ENCODE results near the gene PSMD1. TPM values are rescaled to one million over a fixed set of nuclear protein-coding genes. Genes with fewer than 3 reads are reported as not detected.

Gene PSMD1
- total RNA-seq (2014; rRNA removed; shearing (Covaris generic)) (148 and 180 TPM in 2 replicates), polyA plus RNA-seq (2016; fragmentation: Nextera tagmentation; extraction: Ambion mirVana) (156 and 177 TPM in 2 replicates)
- long read RNA-seq, partial matches to known transcripts = 130 of 136 reads
- long read RNA-seq, other reads (novel, unspliced or antisense) = 4 of 136 reads

DNA sequence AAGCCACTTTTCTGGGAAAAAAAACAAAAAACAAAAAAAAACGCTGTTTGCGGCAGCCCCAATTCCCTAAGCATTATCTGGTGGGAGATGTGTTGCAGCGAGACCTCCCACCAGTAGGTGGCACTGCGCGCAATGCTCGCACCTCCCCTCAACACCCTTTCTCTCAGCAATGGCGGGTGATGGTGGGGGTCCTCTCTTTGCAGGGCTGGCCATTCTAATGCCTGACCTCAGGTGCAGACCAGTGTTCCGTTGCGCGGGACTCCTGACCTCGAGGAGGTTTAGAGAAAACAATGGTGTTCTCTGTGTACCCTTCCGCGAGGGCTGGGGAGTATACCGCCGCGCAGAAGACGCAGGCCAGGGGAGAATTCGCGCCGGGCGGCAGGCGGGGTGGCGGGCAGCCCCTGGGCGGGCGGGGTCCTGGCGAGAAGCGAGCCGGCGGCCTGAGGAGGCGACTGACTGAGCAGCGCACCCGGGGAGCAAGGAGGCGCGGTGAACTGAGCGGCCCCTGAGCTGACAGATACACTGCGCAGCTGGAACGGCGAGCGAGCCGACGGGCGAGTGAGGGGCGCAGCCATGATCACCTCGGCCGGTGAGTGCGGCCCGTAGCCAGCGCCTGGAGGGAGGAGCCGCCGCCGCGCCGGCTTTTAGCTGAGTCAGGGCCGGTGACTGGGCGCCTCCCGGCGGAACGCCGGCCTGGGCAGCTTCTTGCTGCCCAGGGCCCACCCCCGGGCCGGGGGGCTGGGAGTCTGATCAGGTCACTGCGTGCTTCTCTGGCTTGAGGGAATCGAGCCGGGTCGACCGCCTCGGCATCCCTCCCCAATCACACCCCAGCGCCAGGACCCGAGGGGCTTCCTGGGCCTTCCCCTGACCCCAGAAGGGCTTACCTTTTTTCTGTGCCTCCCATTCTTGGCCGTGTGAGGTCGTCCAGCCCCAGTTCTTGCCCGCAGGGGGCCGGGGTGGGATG, at the start of gene PSMD1:
Gene PSMD1 (plus strand): TSS at position 415 of the 964 bp plus-strand sequence. CDS start 159 bp downstream, at position 574.
- peaks cover 8% of the 10 kb centered on the region; the same call in 2 of the 3 replicates for H3K36me3 Mint-ChIP-seq (ENCODE audit: low read depth)
- peaks cover 17% of the 10 kb centered on the region for H3K27me3 Mint-ChIP-seq (ENCODE audit: insufficient read depth, low read depth, poor library complexity)

More for the DNA sequence above, at the start of gene PSMD1:
- peak within 1 kb of the TSS; percentile 93 for H3K4me3 Mint-ChIP-seq
- Histone ChIP-seq H3K36me3 (ENCODE audit: insufficient read depth) (peaks cover 2% of the 10 kb centered on the region; the same call in 1 of the 2 replicates), H4K20me1 (replicated peaks; ENCODE audit: insufficient read depth) (peaks cover 39% of the 10 kb centered on the region), H3K4me3 (peak within 1 kb of the TSS; percentile 97), H3K4me2 (peak within 1 kb of the TSS; percentile 97), H3K4me1 (ENCODE audit: insufficient read depth) (peaks cover 19% of the 10 kb centered on the region), H3K27me3 (ENCODE audit: insufficient read depth) (peaks cover 17% of the 10 kb centered on the region), H3F3A (replicated peaks; ENCODE audit: low read depth) (no peaks in the 10 kb centered on the region), H3K79me2 (replicated peaks; ENCODE audit: insufficient read depth) (peaks cover 49% of the 10 kb centered on the region), H2AFZ (peak within 1 kb of the TSS; percentile 4; the same call in 1 of the 2 replicates), H3K27ac (ENCODE audit: low read depth) (peak within 1 kb of the TSS; percentile 70), H3K9me2 (ENCODE audit: insufficient read depth) (no peaks in the 10 kb centered on the region)
- ATAC-seq = peak; percentile 78
- TF ChIP-seq CREB1 (CRISPR knock-in tag; IDR thresholded peaks at IDR 0.05; ENCODE audit: low read depth) = peak; percentile 37; the same call in 1 of the 2 replicates
- TF ChIP-seq, protein P1, sequence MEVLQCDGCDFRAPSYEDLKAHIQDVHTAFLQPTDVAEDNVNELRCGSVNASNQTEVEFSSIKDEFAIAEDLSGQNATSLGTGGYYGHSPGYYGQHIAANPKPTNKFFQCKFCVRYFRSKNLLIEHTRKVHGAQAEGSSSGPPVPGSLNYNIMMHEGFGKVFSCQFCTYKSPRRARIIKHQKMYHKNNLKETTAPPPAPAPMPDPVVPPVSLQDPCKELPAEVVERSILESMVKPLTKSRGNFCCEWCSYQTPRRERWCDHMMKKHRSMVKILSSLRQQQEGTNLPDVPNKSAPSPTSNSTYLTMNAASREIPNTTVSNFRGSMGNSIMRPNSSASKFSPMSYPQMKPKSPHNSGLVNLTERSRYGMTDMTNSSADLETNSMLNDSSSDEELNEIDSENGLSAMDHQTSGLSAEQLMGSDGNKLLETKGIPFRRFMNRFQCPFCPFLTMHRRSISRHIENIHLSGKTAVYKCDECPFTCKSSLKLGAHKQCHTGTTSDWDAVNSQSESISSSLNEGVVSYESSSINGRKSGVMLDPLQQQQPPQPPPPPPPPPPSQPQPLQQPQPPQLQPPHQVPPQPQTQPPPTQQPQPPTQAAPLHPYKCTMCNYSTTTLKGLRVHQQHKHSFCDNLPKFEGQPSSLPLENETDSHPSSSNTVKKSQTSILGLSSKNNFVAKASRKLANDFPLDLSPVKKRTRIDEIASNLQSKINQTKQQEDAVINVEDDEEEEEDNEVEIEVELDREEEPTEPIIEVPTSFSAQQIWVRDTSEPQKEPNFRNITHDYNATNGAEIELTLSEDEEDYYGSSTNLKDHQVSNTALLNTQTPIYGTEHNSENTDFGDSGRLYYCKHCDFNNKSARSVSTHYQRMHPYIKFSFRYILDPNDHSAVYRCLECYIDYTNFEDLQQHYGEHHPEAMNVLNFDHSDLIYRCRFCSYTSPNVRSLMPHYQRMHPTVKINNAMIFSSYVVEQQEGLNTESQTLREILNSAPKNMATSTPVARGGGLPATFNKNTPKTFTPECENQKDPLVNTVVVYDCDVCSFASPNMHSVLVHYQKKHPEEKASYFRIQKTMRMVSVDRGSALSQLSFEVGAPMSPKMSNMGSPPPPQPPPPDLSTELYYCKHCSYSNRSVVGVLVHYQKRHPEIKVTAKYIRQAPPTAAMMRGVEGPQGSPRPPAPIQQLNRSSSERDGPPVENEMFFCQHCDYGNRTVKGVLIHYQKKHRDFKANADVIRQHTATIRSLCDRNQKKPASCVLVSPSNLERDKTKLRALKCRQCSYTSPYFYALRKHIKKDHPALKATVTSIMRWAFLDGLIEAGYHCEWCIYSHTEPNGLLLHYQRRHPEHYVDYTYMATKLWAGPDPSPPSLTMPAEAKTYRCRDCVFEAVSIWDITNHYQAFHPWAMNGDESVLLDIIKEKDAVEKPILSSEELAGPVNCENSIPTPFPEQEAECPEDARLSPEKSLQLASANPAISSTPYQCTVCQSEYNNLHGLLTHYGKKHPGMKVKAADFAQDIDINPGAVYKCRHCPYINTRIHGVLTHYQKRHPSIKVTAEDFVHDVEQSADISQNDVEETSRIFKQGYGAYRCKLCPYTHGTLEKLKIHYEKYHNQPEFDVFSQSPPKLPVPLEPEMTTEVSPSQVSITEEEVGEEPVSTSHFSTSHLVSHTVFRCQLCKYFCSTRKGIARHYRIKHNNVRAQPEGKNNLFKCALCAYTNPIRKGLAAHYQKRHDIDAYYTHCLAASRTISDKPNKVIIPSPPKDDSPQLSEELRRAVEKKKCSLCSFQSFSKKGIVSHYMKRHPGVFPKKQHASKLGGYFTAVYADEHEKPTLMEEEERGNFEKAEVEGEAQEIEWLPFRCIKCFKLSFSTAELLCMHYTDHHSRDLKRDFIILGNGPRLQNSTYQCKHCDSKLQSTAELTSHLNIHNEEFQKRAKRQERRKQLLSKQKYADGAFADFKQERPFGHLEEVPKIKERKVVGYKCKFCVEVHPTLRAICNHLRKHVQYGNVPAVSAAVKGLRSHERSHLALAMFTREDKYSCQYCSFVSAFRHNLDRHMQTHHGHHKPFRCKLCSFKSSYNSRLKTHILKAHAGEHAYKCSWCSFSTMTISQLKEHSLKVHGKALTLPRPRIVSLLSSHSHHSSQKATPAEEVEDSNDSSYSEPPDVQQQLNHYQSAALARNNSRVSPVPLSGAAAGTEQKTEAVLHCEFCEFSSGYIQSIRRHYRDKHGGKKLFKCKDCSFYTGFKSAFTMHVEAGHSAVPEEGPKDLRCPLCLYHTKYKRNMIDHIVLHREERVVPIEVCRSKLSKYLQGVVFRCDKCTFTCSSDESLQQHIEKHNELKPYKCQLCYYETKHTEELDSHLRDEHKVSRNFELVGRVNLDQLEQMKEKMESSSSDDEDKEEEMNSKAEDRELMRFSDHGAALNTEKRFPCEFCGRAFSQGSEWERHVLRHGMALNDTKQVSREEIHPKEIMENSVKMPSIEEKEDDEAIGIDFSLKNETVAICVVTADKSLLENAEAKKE (CRISPR knock-in tag; IDR thresholded peaks at IDR 0.05) = no peak
- TF ChIP-seq POLR2AphosphoS5 (IDR thresholded peaks at IDR 0.05; ENCODE audit: low read depth) = peak; percentile 75
- TF ChIP-seq, protein P2, sequence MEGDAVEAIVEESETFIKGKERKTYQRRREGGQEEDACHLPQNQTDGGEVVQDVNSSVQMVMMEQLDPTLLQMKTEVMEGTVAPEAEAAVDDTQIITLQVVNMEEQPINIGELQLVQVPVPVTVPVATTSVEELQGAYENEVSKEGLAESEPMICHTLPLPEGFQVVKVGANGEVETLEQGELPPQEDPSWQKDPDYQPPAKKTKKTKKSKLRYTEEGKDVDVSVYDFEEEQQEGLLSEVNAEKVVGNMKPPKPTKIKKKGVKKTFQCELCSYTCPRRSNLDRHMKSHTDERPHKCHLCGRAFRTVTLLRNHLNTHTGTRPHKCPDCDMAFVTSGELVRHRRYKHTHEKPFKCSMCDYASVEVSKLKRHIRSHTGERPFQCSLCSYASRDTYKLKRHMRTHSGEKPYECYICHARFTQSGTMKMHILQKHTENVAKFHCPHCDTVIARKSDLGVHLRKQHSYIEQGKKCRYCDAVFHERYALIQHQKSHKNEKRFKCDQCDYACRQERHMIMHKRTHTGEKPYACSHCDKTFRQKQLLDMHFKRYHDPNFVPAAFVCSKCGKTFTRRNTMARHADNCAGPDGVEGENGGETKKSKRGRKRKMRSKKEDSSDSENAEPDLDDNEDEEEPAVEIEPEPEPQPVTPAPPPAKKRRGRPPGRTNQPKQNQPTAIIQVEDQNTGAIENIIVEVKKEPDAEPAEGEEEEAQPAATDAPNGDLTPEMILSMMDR (conservative IDR thresholded peaks at IDR 0.05; ENCODE audit: low read depth in 2 of 2) = peak; percentile 95 to 96
- peaks cover 23% of the 10 kb centered on the region for H3K4me1 Mint-ChIP-seq
- H3K27ac Mint-ChIP-seq = peak within 1 kb of the TSS; percentile 100
- H3K9me3 Mint-ChIP-seq = no peaks in the 10 kb centered on the region; the same call in 2 of the 3 replicates
- DNase-seq (ENCODE audit: low spot score) = peak; percentile 93

Measured in GM23338 (cell line).